ENCODE data around the gene MYRF. TPM values are rescaled to one million over a fixed set of nuclear protein-coding genes. Genes with fewer than 3 reads are reported as not detected.

Gene MYRF
- total RNA-seq, 2 donors from 2014 or later, result 2.2 to 2.9 TPM

- no peak for DNase-seq
- Mint-ChIP-seq H3K4me3 (no peak overlapping the region), H3K27ac (no peak overlapping the region), H3K4me1 (ENCODE audit: low read depth) (peaks cover 22% of the 10 kb centered on the region), H3K36me3 (ENCODE audit: insufficient read depth in 2 of 2) (peaks cover 5 to 11% of the 10 kb centered on the region in 2 donors), H3K9me3 (peaks cover 0 to 2% of the 10 kb centered on the region in 2 donors), H3K27me3 (ENCODE audit: low read depth) (peaks cover 5% of the 10 kb centered on the region)
- no peak for ATAC-seq (replicated peaks in 1 of 2)
Observed at GRCh38 chr11:61812736-61813411, 60.4 kb downstream of the MYRF start.

- H3K4me3 Mint-ChIP-seq, result peak overlapping the region; percentile 89 to 94
- peaks cover 22% of the 10 kb centered on the region for H3K4me1 Mint-ChIP-seq (ENCODE audit: low read depth)
- no peak for ATAC-seq (replicated peaks in 1 of 2)
- peaks cover 0 to 2% of the 10 kb centered on the region in 2 donors for H3K9me3 Mint-ChIP-seq
- H3K27ac Mint-ChIP-seq, result no peak overlapping the region
- H3K27me3 Mint-ChIP-seq (ENCODE audit: low read depth), result peaks cover 6% of the 10 kb centered on the region
- DNase-seq, result peak in 1 of 2 donors; percentile 18
- H3K36me3 Mint-ChIP-seq (ENCODE audit: insufficient read depth in 2 of 2), result peaks cover 5 to 11% of the 10 kb centered on the region in 2 donors
Observed at GRCh38 chr11:61814247-61814957, 62.0 kb downstream of the MYRF start.

- H3K9me3 Mint-ChIP-seq, result peaks cover 0 to 2% of the 10 kb centered on the region in 2 donors
- peaks cover 22% of the 10 kb centered on the region for H3K4me1 Mint-ChIP-seq (ENCODE audit: low read depth)
- H3K36me3 Mint-ChIP-seq (ENCODE audit: insufficient read depth in 2 of 2), result peaks cover 5 to 11% of the 10 kb centered on the region in 2 donors
- DNase-seq (peak; percentile 61 to 83), ATAC-seq (replicated peaks in 1 of 2) (peak; percentile 48 to 64)
- H3K4me3 Mint-ChIP-seq, result peak overlapping the region; percentile 89 to 94
- peak overlapping the region; percentile 20 for H3K27ac Mint-ChIP-seq
- H3K27me3 Mint-ChIP-seq (ENCODE audit: low read depth), result peaks cover 6% of the 10 kb centered on the region
Observed at GRCh38 chr11:61814958-61815789, 62.7 kb downstream of the MYRF start.

GRCh38 chr11:61815790-61816735 lies 63.6 kb downstream of the MYRF start:
- DNase-seq (peak; percentile 76 to 82), ATAC-seq (replicated peaks in 1 of 2) (peak; percentile 71 to 76)
- Mint-ChIP-seq H3K27ac (peak overlapping the region; percentile 87), H3K4me1 (ENCODE audit: low read depth) (peaks cover 22% of the 10 kb centered on the region), H3K4me3 (peak overlapping the region; percentile 89 to 94), H3K36me3 (ENCODE audit: insufficient read depth in 2 of 2) (peaks cover 5 to 8% of the 10 kb centered on the region in 2 donors), H3K27me3 (ENCODE audit: low read depth) (peaks cover 6% of the 10 kb centered on the region), H3K9me3 (peaks cover 0 to 2% of the 10 kb centered on the region in 2 donors)

- Mint-ChIP-seq H3K9me3 (peaks cover 0 to 2% of the 10 kb centered on the region in 2 donors), H3K4me1 (ENCODE audit: low read depth) (peaks cover 19% of the 10 kb centered on the region), H3K4me3 (peak within 1 kb of the TSS; percentile 89 to 94), H3K36me3 (ENCODE audit: insufficient read depth in 2 of 2) (peaks cover 5% of the 10 kb centered on the region in 2 donors), H3K27me3 (ENCODE audit: low read depth) (peaks cover 6% of the 10 kb centered on the region), H3K27ac (peak within 1 kb of the TSS; percentile 87)
- peak; percentile 73 to 80 for ATAC-seq (replicated peaks in 1 of 2)
- DNase-seq, result peak; percentile 82 to 91
Observed at GRCh38 chr11:61816736-61817455, 64.5 kb downstream of the MYRF start, which contains the start of gene FADS1. TSS of gene FADS1 (minus strand) at chr11:61817003. CDS start at chr11:61816929, 74 bp downstream.

- Mint-ChIP-seq H3K36me3 (ENCODE audit: insufficient read depth in 2 of 2) (peaks cover 4 to 5% of the 10 kb centered on the region in 2 donors), H3K27me3 (ENCODE audit: low read depth) (peaks cover 6% of the 10 kb centered on the region), H3K4me3 (peak overlapping the region; percentile 89 to 94), H3K9me3 (peaks cover 0 to 2% of the 10 kb centered on the region in 2 donors), H3K4me1 (ENCODE audit: low read depth) (peaks cover 17% of the 10 kb centered on the region), H3K27ac (peak overlapping the region; percentile 77)
- ATAC-seq (replicated peaks in 1 of 2) (no peak), DNase-seq (no peak)
Observed at GRCh38 chr11:61817471-61818202, 65.2 kb downstream of the MYRF start.

- no peak overlapping the region for H3K4me3 Mint-ChIP-seq
- H3K27me3 Mint-ChIP-seq (ENCODE audit: low read depth), result peaks cover 6% of the 10 kb centered on the region
- H3K36me3 Mint-ChIP-seq (ENCODE audit: insufficient read depth in 2 of 2), result peaks cover 0 to 1% of the 10 kb centered on the region in 2 donors
- DNase-seq (no peak), ATAC-seq (replicated peaks in 1 of 2) (no peak)
- H3K4me1 Mint-ChIP-seq (ENCODE audit: low read depth), result peaks cover 11% of the 10 kb centered on the region
- H3K27ac Mint-ChIP-seq, result no peak overlapping the region
- H3K9me3 Mint-ChIP-seq, result no peaks in the 10 kb centered on the region
Observed at GRCh38 chr11:61820174-61820573, 67.7 kb downstream of the MYRF start.

- ATAC-seq (replicated peaks in 1 of 2) (no peak), DNase-seq (no peak)
- Mint-ChIP-seq H3K9me3 (no peaks in the 10 kb centered on the region), H3K27ac (no peak overlapping the region), H3K27me3 (ENCODE audit: low read depth) (no peaks in the 10 kb centered on the region), H3K4me3 (peak overlapping the region; percentile 89 to 93), H3K4me1 (ENCODE audit: low read depth) (peaks cover 42% of the 10 kb centered on the region), H3K36me3 (ENCODE audit: insufficient read depth in 2 of 2) (no peaks in the 10 kb centered on the region)
Observed at GRCh38 chr11:61826930-61827570, 74.6 kb downstream of the MYRF start.

GRCh38 chr11:61827571-61828378 lies 75.3 kb downstream of the MYRF start, which contains the start of gene FADS2:
TSS of gene FADS2 (plus strand) at chr11:61828300. CDS start at chr11:61828391, 91 bp downstream.
- Mint-ChIP-seq H3K9me3 (no peaks in the 10 kb centered on the region), H3K27me3 (ENCODE audit: low read depth) (no peaks in the 10 kb centered on the region), H3K27ac (peak within 1 kb of the TSS; percentile 36), H3K4me3 (peak within 1 kb of the TSS; percentile 89 to 93), H3K4me1 (ENCODE audit: low read depth) (peaks cover 46% of the 10 kb centered on the region), H3K36me3 (ENCODE audit: insufficient read depth in 2 of 2) (peaks cover 0 to 2% of the 10 kb centered on the region in 2 donors)
- DNase-seq (peak; percentile 77 to 92), ATAC-seq (replicated peaks in 1 of 2) (peak; percentile 84 to 88)

- Mint-ChIP-seq H3K27ac (peak overlapping the region; percentile 36), H3K9me3 (no peaks in the 10 kb centered on the region), H3K27me3 (ENCODE audit: low read depth) (no peaks in the 10 kb centered on the region), H3K36me3 (ENCODE audit: insufficient read depth in 2 of 2) (peaks cover 0 to 2% of the 10 kb centered on the region in 2 donors), H3K4me1 (ENCODE audit: low read depth) (peaks cover 51% of the 10 kb centered on the region), H3K4me3 (peak overlapping the region; percentile 89 to 93)
- ATAC-seq (replicated peaks in 1 of 2) (no peak), DNase-seq (no peak)
Observed at GRCh38 chr11:61828379-61828628, 75.9 kb downstream of the MYRF start.
